Measurements from ENCODE around the gene EIF2AK2. TPM values are rescaled to one million over a fixed set of nuclear protein-coding genes. Genes with fewer than 3 reads are reported as not detected.
"Not testable (repeated sequence)": the region's sequence is repeated elsewhere in the genome, so short reads cannot be mapped to it uniquely, and the experiment has no call there.

Gene EIF2AK2
- total RNA-seq: 10 to 100 TPM; 48.1 to 52.6 TPM

GRCh38 chr2:37156857-37157714 lies at the start of gene EIF2AK2:
Gene EIF2AK2, minus strand, starts transcription at chr2:37156980. Its CDS starts 9,174 bp downstream, at chr2:37147806.
- H3K27me3 Mint-ChIP-seq: no peaks in the 10 kb centered on the region
- peak; percentile 88 for DNase-seq
- no peaks in the 10 kb centered on the region for H3K9me3 Mint-ChIP-seq
- peak within 1 kb of the TSS; percentile 74 for H3K27ac Mint-ChIP-seq
- CTCF ChIA-PET: interaction anchor here (0.9 to 1.4 kb wide), 2 partner anchors 11 to 12 kb away, joined by 3 read pairs; no protein-coding TSS in a partner anchor
- peaks cover 34% of the 10 kb centered on the region for H3K4me1 Mint-ChIP-seq (ENCODE audit: low read depth)
- intact Hi-C loops (cut with micrococcal nuclease): loop anchor here (2.0 to 5.0 kb wide), 4 partner anchors 40 to 715 kb away; partner anchors contain the start of genes CEBPZOS, PRKD3 and STRN
- POLR2A ChIA-PET: interaction anchor here (1.0 to 1.7 kb wide), 5 partner anchors 11 to 75 kb away, joined by 3 to 7 read pairs (median 3); partner anchors contain the start of genes CEBPZ and NDUFAF7
- peaks cover 18% of the 10 kb centered on the region for H3K36me3 Mint-ChIP-seq
- peak within 1 kb of the TSS; percentile 80 for H3K4me3 Mint-ChIP-seq

- Mint-ChIP-seq H3K4me1 (ENCODE audit: low read depth) (peaks cover 27% of the 10 kb centered on the region), H3K9me3 (peaks cover 43% of the 10 kb centered on the region), H3K27me3 (no peaks in the 10 kb centered on the region), H3K36me3 (peaks cover 86% of the 10 kb centered on the region), H3K4me3 (no peak overlapping the region), H3K27ac (no peak overlapping the region)
- intact Hi-C loops (cut with micrococcal nuclease): no loop called here
- no peak for DNase-seq
- POLR2A ChIA-PET: no interaction called here
- CTCF ChIA-PET: no interaction called here
Observed at GRCh38 chr2:37205689-37206341, 49.0 kb upstream of the EIF2AK2 start.

GRCh38 chr2:37205071-37205661 lies 48.4 kb upstream of the EIF2AK2 start:
- not testable (repeated sequence) for H3K27ac Mint-ChIP-seq
- peaks cover 33% of the 10 kb centered on the region for H3K4me1 Mint-ChIP-seq (ENCODE audit: low read depth)

GRCh38 chr2:37203708-37204107 lies 46.9 kb upstream of the EIF2AK2 start:
- H3K27ac Mint-ChIP-seq: no peak overlapping the region
- no peaks in the 10 kb centered on the region for H3K27me3 Mint-ChIP-seq

More at GRCh38 chr2:37205071-37205661, 48.4 kb upstream of the EIF2AK2 start:
- H3K36me3 Mint-ChIP-seq: peaks cover 85% of the 10 kb centered on the region
- H3K4me3 Mint-ChIP-seq; POLR2A ChIA-PET; CTCF ChIA-PET; intact Hi-C loops (cut with micrococcal nuclease); DNase-seq; H3K27me3 Mint-ChIP-seq: not testable (repeated sequence)
- H3K9me3 Mint-ChIP-seq: peaks cover 41% of the 10 kb centered on the region

GRCh38 chr2:37201766-37202165 lies 45.0 kb upstream of the EIF2AK2 start:
- intact Hi-C loops (cut with micrococcal nuclease): loop anchor here (2.0 kb wide), 1 partner anchor 43 kb away; no protein-coding TSS in a partner anchor
- H3K9me3 Mint-ChIP-seq: peaks cover 8% of the 10 kb centered on the region
- POLR2A ChIA-PET: interaction anchor here (1.5 kb wide), 1 partner anchor 30 kb away, joined by 7 read pairs; the partner anchor contains the start of genes CEBPZ and NDUFAF7
- no peaks in the 10 kb centered on the region for H3K27me3 Mint-ChIP-seq
- peak; percentile 45 for DNase-seq
- CTCF ChIA-PET: no interaction called here
- H3K27ac Mint-ChIP-seq: peak overlapping the region; percentile 64
- H3K4me1 Mint-ChIP-seq (ENCODE audit: low read depth): peaks cover 31% of the 10 kb centered on the region
- H3K36me3 Mint-ChIP-seq: peaks cover 51% of the 10 kb centered on the region
- no peak overlapping the region for H3K4me3 Mint-ChIP-seq

More at GRCh38 chr2:37203708-37204107, 46.9 kb upstream of the EIF2AK2 start:
- Mint-ChIP-seq H3K36me3 (peaks cover 70% of the 10 kb centered on the region), H3K9me3 (peaks cover 27% of the 10 kb centered on the region), H3K4me1 (ENCODE audit: low read depth) (peaks cover 36% of the 10 kb centered on the region), H3K4me3 (no peak overlapping the region)
- ChIA-PET POLR2A (interaction anchor here (0.6 kb wide), 1 partner anchor 38 kb away, joined by 4 read pairs; no protein-coding TSS in a partner anchor), CTCF (no interaction called here)
- no peak for DNase-seq
- intact Hi-C loops (cut with micrococcal nuclease): no loop called here

- Mint-ChIP-seq H3K27me3 (peaks cover 2% of the 10 kb centered on the region), H3K36me3 (peaks cover 49% of the 10 kb centered on the region), H3K4me1 (ENCODE audit: low read depth) (peaks cover 31% of the 10 kb centered on the region), H3K27ac (peak overlapping the region; percentile 18), H3K9me3 (peaks cover 5% of the 10 kb centered on the region), H3K4me3 (no peak overlapping the region)
- CTCF ChIA-PET: interaction anchor here (1.1 kb wide), 1 partner anchor 34 kb away, joined by 4 read pairs; no protein-coding TSS in a partner anchor
- no peak for DNase-seq
- intact Hi-C loops (cut with micrococcal nuclease): loop anchor here (2.0 kb wide), 1 partner anchor 44 kb away; no protein-coding TSS in a partner anchor
- POLR2A ChIA-PET: interaction anchor here (1.5 kb wide), 1 partner anchor 31 kb away, joined by 7 read pairs; the partner anchor contains the start of genes CEBPZ and NDUFAF7
Observed at GRCh38 chr2:37201208-37201607, 44.4 kb upstream of the EIF2AK2 start.

GRCh38 chr2:37198681-37199065 lies 41.9 kb upstream of the EIF2AK2 start:
- ChIA-PET CTCF (interaction anchor here (1.3 kb wide), 1 partner anchor 30 kb away, joined by 3 read pairs; no protein-coding TSS in a partner anchor), POLR2A (interaction anchor here (0.9 kb wide), 1 partner anchor 42 kb away, joined by 3 read pairs; the partner anchor contains the start of gene EIF2AK2)
- Mint-ChIP-seq H3K27ac (no peak overlapping the region), H3K4me3 (no peak overlapping the region), H3K27me3 (peaks cover 2% of the 10 kb centered on the region), H3K4me1 (ENCODE audit: low read depth) (peaks cover 35% of the 10 kb centered on the region), H3K36me3 (peaks cover 27% of the 10 kb centered on the region), H3K9me3 (peaks cover 3% of the 10 kb centered on the region)
- DNase-seq: no peak
- intact Hi-C loops (cut with micrococcal nuclease): no loop called here

- peaks cover 29% of the 10 kb centered on the region for H3K4me1 Mint-ChIP-seq (ENCODE audit: low read depth)
- H3K27me3 Mint-ChIP-seq: peaks cover 2% of the 10 kb centered on the region
- ChIA-PET CTCF (interaction anchor here (0.9 kb wide), 2 partner anchors 11 to 167 kb away, joined by 3 to 4 read pairs; no protein-coding TSS in a partner anchor), POLR2A (interaction anchor here (0.6 to 1.3 kb wide), 5 partner anchors 35 to 181 kb away, joined by 3 to 6 read pairs (median 3); partner anchors contain the start of genes CEBPZ, EIF2AK2, NDUFAF7 and PRKD3)
- peak within 1 kb of the TSS; percentile 98 for H3K27ac Mint-ChIP-seq
- peak; percentile 93 for DNase-seq
- peaks cover 13% of the 10 kb centered on the region for H3K36me3 Mint-ChIP-seq
- H3K4me3 Mint-ChIP-seq: peak within 1 kb of the TSS; percentile 99
- intact Hi-C loops (cut with micrococcal nuclease): loop anchor here (1.0 to 2.0 kb wide), 4 partner anchors 28 to 112 kb away; partner anchors contain the start of genes CEBPZ, EIF2AK2, GPATCH11 and HEATR5B
- no peaks in the 10 kb centered on the region for H3K9me3 Mint-ChIP-seq
Observed at GRCh38 chr2:37196320-37197195, 39.8 kb upstream of the EIF2AK2 start, which contains the start of gene CEBPZOS. Gene CEBPZOS, plus strand, starts transcription at chr2:37196496. Its CDS starts 3,209 bp downstream, at chr2:37199705.

- H3K36me3 Mint-ChIP-seq, DNase-seq, H3K27me3 Mint-ChIP-seq, POLR2A ChIA-PET, H3K9me3 Mint-ChIP-seq: not testable (repeated sequence)
- Mint-ChIP-seq H3K4me3 (peak overlapping the region; percentile 99), H3K4me1 (ENCODE audit: low read depth) (peaks cover 23% of the 10 kb centered on the region), H3K27ac (peak overlapping the region; percentile 98)
- intact Hi-C loops (cut with micrococcal nuclease): loop anchor here (1.0 to 2.0 kb wide), 3 partner anchors 27 to 112 kb away; partner anchors contain the start of genes EIF2AK2, GPATCH11 and HEATR5B
- CTCF ChIA-PET: interaction anchor here (0.7 to 0.8 kb wide), 2 partner anchors 27 to 460 kb away, joined by 3 to 4 read pairs; no protein-coding TSS in a partner anchor
Observed at GRCh38 chr2:37195862-37196319, 39.1 kb upstream of the EIF2AK2 start.

- DNase-seq: no peak
- Mint-ChIP-seq H3K27ac (no peak overlapping the region), H3K9me3 (no peaks in the 10 kb centered on the region), H3K27me3 (peaks cover 6% of the 10 kb centered on the region), H3K36me3 (peaks cover 4% of the 10 kb centered on the region), H3K4me1 (ENCODE audit: low read depth) (peaks cover 14% of the 10 kb centered on the region), H3K4me3 (no peak overlapping the region)
- CTCF ChIA-PET: no interaction called here
- intact Hi-C loops (cut with micrococcal nuclease): no loop called here
- POLR2A ChIA-PET: no interaction called here
Observed at GRCh38 chr2:37192551-37192950, 35.8 kb upstream of the EIF2AK2 start.

All from activated CD4-positive, alpha-beta memory T cell treated with anti-CD3 and anti-CD28 coated beads for 36 hours (primary cell).